ENCODE data around the gene CAMTA1.
"Not testable (repeated sequence)": the region's sequence is repeated elsewhere in the genome, so short reads cannot be mapped to it uniquely, and the experiment has no call there.

The CAMTA1 gene

DNA sequence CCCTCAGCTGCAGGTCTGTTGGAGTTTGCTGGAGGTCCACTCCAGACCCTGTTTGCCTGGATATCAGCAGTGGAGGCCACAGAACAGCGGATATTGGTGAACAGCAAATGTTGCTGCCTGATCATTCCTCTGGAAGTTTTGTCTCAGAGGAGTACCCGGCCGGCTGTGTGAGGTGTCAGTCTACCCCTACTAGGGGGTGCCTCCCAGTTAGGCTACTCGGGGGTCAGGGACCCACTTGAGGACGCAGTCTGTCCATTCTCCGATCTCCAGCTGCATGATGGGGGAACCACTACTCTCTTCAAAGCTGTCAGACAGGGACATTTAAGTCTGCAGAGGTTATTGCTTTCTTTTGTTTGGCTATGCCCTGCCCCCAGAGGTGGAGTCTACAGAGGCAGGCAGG lies 819.7 kb downstream of the CAMTA1 start:
- not testable (repeated sequence) for H3K4me1 ChIP-seq (ENCODE audit: control insufficient read depth in 1 of 2, insufficient read depth in 2 of 2, low read length in 2 of 2); H3K27me3 ChIP-seq (ENCODE audit: low read depth, low read length); H3K4me3 ChIP-seq (ENCODE audit: low read depth in 1 of 2, low read length in 2 of 2); H3K27ac ChIP-seq (ENCODE audit: low read length); H3K36me3 ChIP-seq (ENCODE audit: control insufficient read depth in 1 of 2, insufficient read depth in 2 of 2, low read length in 2 of 2); H3K9me3 ChIP-seq (ENCODE audit: control insufficient read depth in 1 of 2, low read length in 2 of 2)

- H3K9me3 ChIP-seq (ENCODE audit: control insufficient read depth in 1 of 2, low read length in 2 of 2) = peaks cover 0 to 2% of the 10 kb centered on the region in 2 donors
- H3K4me1 ChIP-seq (ENCODE audit: control insufficient read depth in 1 of 2, insufficient read depth in 2 of 2, low read length in 2 of 2) = no peaks in the 10 kb centered on the region
- H3K27me3 ChIP-seq (ENCODE audit: low read depth, low read length) = no peaks in the 10 kb centered on the region
- no peak overlapping the region for H3K4me3 ChIP-seq (ENCODE audit: low read depth in 1 of 2, low read length in 2 of 2)
- no peak overlapping the region for H3K27ac ChIP-seq (ENCODE audit: low read length)
- no peaks in the 10 kb centered on the region for H3K36me3 ChIP-seq (ENCODE audit: control insufficient read depth in 1 of 2, insufficient read depth in 2 of 2, low read length in 2 of 2)
Measured at GRCh38 chr1:7606096-7606495, 820.8 kb downstream of the CAMTA1 start.

DNA sequence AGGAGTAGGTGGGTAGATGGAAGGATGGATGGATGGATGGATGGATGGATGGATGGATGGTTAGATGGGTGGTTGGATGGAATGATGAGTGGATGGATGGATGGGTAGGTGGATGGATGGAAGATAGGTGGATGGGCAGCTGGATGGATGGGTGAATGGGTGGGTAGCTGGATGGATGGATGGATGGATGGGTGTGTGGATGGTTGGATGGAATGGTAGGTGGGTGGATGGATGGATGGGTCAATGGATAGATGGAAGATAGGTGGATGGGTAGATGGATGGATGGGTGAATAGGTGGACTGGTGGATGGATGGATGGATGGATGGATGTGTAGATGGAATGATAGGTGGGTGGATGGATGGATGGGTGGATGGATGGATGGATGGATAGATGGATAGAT lies 821.8 kb downstream of the CAMTA1 start:
- H3K4me3 ChIP-seq (ENCODE audit: low read depth in 1 of 2, low read length in 2 of 2) = no peak overlapping the region
- peaks cover 0 to 2% of the 10 kb centered on the region in 2 donors for H3K9me3 ChIP-seq (ENCODE audit: control insufficient read depth in 1 of 2, low read length in 2 of 2)
- H3K27me3 ChIP-seq (ENCODE audit: low read depth, low read length) = no peaks in the 10 kb centered on the region
- H3K36me3 ChIP-seq (ENCODE audit: control insufficient read depth in 1 of 2, insufficient read depth in 2 of 2, low read length in 2 of 2) = no peaks in the 10 kb centered on the region
- no peak overlapping the region for H3K27ac ChIP-seq (ENCODE audit: low read length)
- no peaks in the 10 kb centered on the region for H3K4me1 ChIP-seq (ENCODE audit: control insufficient read depth in 1 of 2, insufficient read depth in 2 of 2, low read length in 2 of 2)

GRCh38 chr1:7608628-7609305 lies 823.5 kb downstream of the CAMTA1 start:
- Histone ChIP-seq H3K36me3 (ENCODE audit: control insufficient read depth in 1 of 2, insufficient read depth in 2 of 2, low read length in 2 of 2) (no peaks in the 10 kb centered on the region), H3K27me3 (ENCODE audit: low read depth, low read length) (no peaks in the 10 kb centered on the region), H3K4me1 (ENCODE audit: control insufficient read depth in 1 of 2, insufficient read depth in 2 of 2, low read length in 2 of 2) (no peaks in the 10 kb centered on the region), H3K27ac (ENCODE audit: low read length) (no peak overlapping the region), H3K4me3 (ENCODE audit: low read depth in 1 of 2, low read length in 2 of 2) (no peak overlapping the region), H3K9me3 (ENCODE audit: control insufficient read depth in 1 of 2, low read length in 2 of 2) (peaks cover 0 to 2% of the 10 kb centered on the region in 2 donors)

DNA sequence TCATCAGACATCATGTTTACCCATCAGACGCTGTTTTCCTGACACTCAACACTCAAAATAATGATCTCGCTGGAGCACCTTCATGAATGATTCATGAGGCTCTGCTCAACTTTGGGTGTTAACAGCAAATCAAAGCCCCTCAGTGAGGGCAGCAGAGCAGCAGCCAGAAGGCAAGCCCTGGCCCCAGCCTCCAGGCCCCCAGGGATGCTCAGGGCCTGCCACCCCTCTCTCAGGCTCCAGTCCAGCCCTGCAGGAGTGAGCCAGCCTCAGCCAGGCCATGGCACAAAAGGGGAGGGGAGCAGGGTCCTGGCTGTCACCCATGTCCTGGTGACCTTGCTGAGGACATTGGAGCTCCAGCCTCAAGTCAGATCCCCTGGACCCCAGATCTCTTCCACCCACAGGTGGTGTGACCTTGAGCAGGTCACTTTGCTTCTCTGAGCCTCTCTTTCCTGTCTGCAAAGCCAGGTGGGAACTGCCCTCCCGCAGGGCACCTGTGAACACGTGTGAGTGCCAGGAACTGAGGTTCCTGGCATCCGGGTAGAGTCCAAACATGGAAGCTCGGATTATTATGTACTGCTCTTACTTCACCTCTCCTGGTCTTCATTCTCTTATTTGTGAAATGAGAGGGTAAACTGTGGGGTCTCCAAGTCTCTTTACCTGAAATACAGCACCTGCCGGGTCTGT lies 824.2 kb downstream of the CAMTA1 start:
- peaks cover 0 to 2% of the 10 kb centered on the region in 2 donors for H3K9me3 ChIP-seq (ENCODE audit: control insufficient read depth in 1 of 2, low read length in 2 of 2)
- H3K27ac ChIP-seq (ENCODE audit: low read length) = no peak overlapping the region
- no peaks in the 10 kb centered on the region for H3K36me3 ChIP-seq (ENCODE audit: control insufficient read depth in 1 of 2, insufficient read depth in 2 of 2, low read length in 2 of 2)
- no peaks in the 10 kb centered on the region for H3K4me1 ChIP-seq (ENCODE audit: control insufficient read depth in 1 of 2, insufficient read depth in 2 of 2, low read length in 2 of 2)
- H3K4me3 ChIP-seq (ENCODE audit: low read depth in 1 of 2, low read length in 2 of 2) = no peak overlapping the region
- no peaks in the 10 kb centered on the region for H3K27me3 ChIP-seq (ENCODE audit: low read depth, low read length)

- peaks cover 0 to 2% of the 10 kb centered on the region in 2 donors for H3K9me3 ChIP-seq (ENCODE audit: control insufficient read depth in 1 of 2, low read length in 2 of 2)
- no peaks in the 10 kb centered on the region for H3K36me3 ChIP-seq (ENCODE audit: control insufficient read depth in 1 of 2, insufficient read depth in 2 of 2, low read length in 2 of 2)
- no peaks in the 10 kb centered on the region for H3K27me3 ChIP-seq (ENCODE audit: low read depth, low read length)
- H3K27ac ChIP-seq (ENCODE audit: low read length) = no peak overlapping the region
- H3K4me1 ChIP-seq (ENCODE audit: control insufficient read depth in 1 of 2, insufficient read depth in 2 of 2, low read length in 2 of 2) = no peaks in the 10 kb centered on the region
- no peak overlapping the region for H3K4me3 ChIP-seq (ENCODE audit: low read depth in 1 of 2, low read length in 2 of 2)
Measured at GRCh38 chr1:7610106-7610731, 825.0 kb downstream of the CAMTA1 start.

GRCh38 chr1:7610936-7611335 lies 825.7 kb downstream of the CAMTA1 start:
- Histone ChIP-seq H3K27ac (ENCODE audit: low read length) (no peak overlapping the region), H3K4me1 (ENCODE audit: control insufficient read depth in 1 of 2, insufficient read depth in 2 of 2, low read length in 2 of 2) (no peaks in the 10 kb centered on the region), H3K9me3 (ENCODE audit: control insufficient read depth in 1 of 2, low read length in 2 of 2) (no peaks in the 10 kb centered on the region), H3K36me3 (ENCODE audit: control insufficient read depth in 1 of 2, insufficient read depth in 2 of 2, low read length in 2 of 2) (no peaks in the 10 kb centered on the region), H3K27me3 (ENCODE audit: low read depth, low read length) (no peaks in the 10 kb centered on the region), H3K4me3 (ENCODE audit: low read depth in 1 of 2, low read length in 2 of 2) (no peak overlapping the region)

- no peaks in the 10 kb centered on the region for H3K4me1 ChIP-seq (ENCODE audit: control insufficient read depth in 1 of 2, insufficient read depth in 2 of 2, low read length in 2 of 2)
- no peak overlapping the region for H3K27ac ChIP-seq (ENCODE audit: low read length)
- H3K27me3 ChIP-seq (ENCODE audit: low read depth, low read length) = no peaks in the 10 kb centered on the region
- no peaks in the 10 kb centered on the region for H3K9me3 ChIP-seq (ENCODE audit: control insufficient read depth in 1 of 2, low read length in 2 of 2)
- H3K4me3 ChIP-seq (ENCODE audit: low read depth in 1 of 2, low read length in 2 of 2) = no peak overlapping the region
- H3K36me3 ChIP-seq (ENCODE audit: control insufficient read depth in 1 of 2, insufficient read depth in 2 of 2, low read length in 2 of 2) = no peaks in the 10 kb centered on the region
Measured at GRCh38 chr1:7611421-7612010, 826.3 kb downstream of the CAMTA1 start.

- Histone ChIP-seq H3K9me3 (ENCODE audit: control insufficient read depth in 1 of 2, low read length in 2 of 2) (no peaks in the 10 kb centered on the region), H3K4me1 (ENCODE audit: control insufficient read depth in 1 of 2, insufficient read depth in 2 of 2, low read length in 2 of 2) (no peaks in the 10 kb centered on the region), H3K27ac (ENCODE audit: low read length) (no peak overlapping the region), H3K36me3 (ENCODE audit: control insufficient read depth in 1 of 2, insufficient read depth in 2 of 2, low read length in 2 of 2) (no peaks in the 10 kb centered on the region), H3K27me3 (ENCODE audit: low read depth, low read length) (no peaks in the 10 kb centered on the region), H3K4me3 (ENCODE audit: low read depth in 1 of 2, low read length in 2 of 2) (no peak overlapping the region)
Measured at GRCh38 chr1:7613106-7613850, 828.0 kb downstream of the CAMTA1 start.

- H3K27ac ChIP-seq (ENCODE audit: low read length) = no peak overlapping the region
- no peaks in the 10 kb centered on the region for H3K36me3 ChIP-seq (ENCODE audit: control insufficient read depth in 1 of 2, insufficient read depth in 2 of 2, low read length in 2 of 2)
- H3K9me3 ChIP-seq (ENCODE audit: control insufficient read depth in 1 of 2, low read length in 2 of 2) = no peaks in the 10 kb centered on the region
- H3K27me3 ChIP-seq (ENCODE audit: low read depth, low read length) = no peaks in the 10 kb centered on the region
- H3K4me3 ChIP-seq (ENCODE audit: low read depth in 1 of 2, low read length in 2 of 2) = no peak overlapping the region
- no peaks in the 10 kb centered on the region for H3K4me1 ChIP-seq (ENCODE audit: control insufficient read depth in 1 of 2, insufficient read depth in 2 of 2, low read length in 2 of 2)
Measured at GRCh38 chr1:7613851-7614205, 828.6 kb downstream of the CAMTA1 start.

GRCh38 chr1:7614576-7615074 lies 829.4 kb downstream of the CAMTA1 start:
- H3K27ac ChIP-seq (ENCODE audit: low read length) = no peak overlapping the region
- no peaks in the 10 kb centered on the region for H3K4me1 ChIP-seq (ENCODE audit: control insufficient read depth in 1 of 2, insufficient read depth in 2 of 2, low read length in 2 of 2)
- H3K4me3 ChIP-seq (ENCODE audit: low read depth in 1 of 2, low read length in 2 of 2) = no peak overlapping the region
- no peaks in the 10 kb centered on the region for H3K36me3 ChIP-seq (ENCODE audit: control insufficient read depth in 1 of 2, insufficient read depth in 2 of 2, low read length in 2 of 2)
- no peaks in the 10 kb centered on the region for H3K9me3 ChIP-seq (ENCODE audit: control insufficient read depth in 1 of 2, low read length in 2 of 2)
- H3K27me3 ChIP-seq (ENCODE audit: low read depth, low read length) = no peaks in the 10 kb centered on the region

Measured in muscle layer of duodenum (tissue), 2 donors.